ENCODE data around the gene ITGB3.

ITGB3 gene

GRCh38 chr17:47291242-47291873, 37.7 kb downstream of the ITGB3 start:
- no peak for DNase-seq
- intact Hi-C loops (cut with DNase I): no loop called here

- DNase-seq: no peak
- intact Hi-C loops (cut with DNase I): no loop called here
Measured at GRCh38 chr17:47292206-47292605, 38.6 kb downstream of the ITGB3 start.

DNA sequence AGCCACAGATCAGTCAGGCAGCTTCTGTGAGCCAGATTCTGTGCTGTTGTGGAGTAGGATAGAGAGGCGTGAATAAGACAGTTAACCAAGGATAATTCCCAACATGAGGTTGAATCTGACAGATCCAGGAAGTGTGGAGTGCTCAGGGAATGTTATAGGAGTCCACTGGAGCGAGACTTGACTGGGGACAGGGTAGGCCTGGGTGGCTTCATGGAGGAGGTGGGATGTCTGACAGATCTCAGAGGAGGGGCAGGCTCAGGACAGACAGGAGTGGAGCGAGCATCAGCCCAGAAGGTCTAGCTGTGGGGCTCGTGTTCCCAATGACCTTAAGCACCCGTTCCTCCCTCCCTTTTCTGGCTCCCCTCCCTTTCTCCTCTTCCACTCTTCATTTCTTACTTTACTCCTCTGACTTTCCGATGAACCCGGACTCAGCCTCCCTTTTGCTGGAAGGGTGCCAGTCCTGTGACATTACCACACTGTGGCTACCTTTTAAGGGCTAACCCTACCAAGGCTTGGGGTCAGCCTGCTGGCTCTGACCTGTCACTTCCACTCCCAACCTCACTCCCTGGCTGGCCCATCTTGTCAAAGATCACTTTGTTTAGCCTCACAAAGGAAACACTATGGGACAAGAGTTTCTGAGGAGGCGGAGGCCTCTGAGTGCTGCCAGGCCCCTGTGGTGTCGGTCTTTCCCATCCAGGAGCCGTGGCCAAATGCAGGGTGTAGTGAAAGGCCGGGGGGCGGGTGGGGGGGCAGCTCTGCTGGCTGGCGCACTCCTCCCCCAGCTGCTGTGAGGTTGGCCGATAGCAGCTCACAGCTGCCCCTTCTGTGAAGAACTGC, 41.6 kb downstream of the ITGB3 start:
- peak in 9 of 10 donors; percentile 35 to 93 (median 44) for DNase-seq
- intact Hi-C loops (cut with DNase I): no loop called here

- no peak for DNase-seq
- intact Hi-C loops (cut with DNase I): no loop called here
Measured at GRCh38 chr17:47295874-47296255, 42.2 kb downstream of the ITGB3 start.

GRCh38 chr17:47297661-47298400, 44.2 kb downstream of the ITGB3 start:
- no peak for DNase-seq
- intact Hi-C loops (cut with DNase I): no loop called here

DNA sequence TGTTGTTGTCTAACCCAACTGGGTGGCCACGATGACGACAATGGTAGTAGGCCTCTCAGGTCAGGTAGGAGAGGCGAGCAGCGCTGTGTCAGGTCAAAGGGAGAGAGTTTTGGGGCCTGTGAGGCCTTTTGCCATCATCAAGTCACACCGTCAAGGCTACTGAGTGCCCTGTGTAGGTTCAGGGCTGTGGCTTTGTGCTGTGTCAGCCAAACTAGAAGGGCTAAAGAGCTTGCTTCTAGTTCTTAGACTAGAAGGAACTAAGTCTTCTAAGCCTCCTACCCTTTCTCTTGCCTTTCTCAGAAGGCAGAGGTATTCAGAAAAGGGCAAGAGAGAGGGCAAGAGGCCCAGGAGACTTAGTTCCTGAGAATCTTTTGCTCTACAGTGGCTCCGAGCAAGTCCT, 45.1 kb downstream of the ITGB3 start:
- no peak for DNase-seq
- intact Hi-C loops (cut with DNase I): no loop called here

- intact Hi-C loops (cut with DNase I): no loop called here
Measured at GRCh38 chr17:47299239-47299910, 45.7 kb downstream of the ITGB3 start.

GRCh38 chr17:47300718-47301117, 47.1 kb downstream of the ITGB3 start:
- no peak for DNase-seq
- intact Hi-C loops (cut with DNase I): no loop called here

More at GRCh38 chr17:47299239-47299910, 45.7 kb downstream of the ITGB3 start:
- DNase-seq: no peak

DNA sequence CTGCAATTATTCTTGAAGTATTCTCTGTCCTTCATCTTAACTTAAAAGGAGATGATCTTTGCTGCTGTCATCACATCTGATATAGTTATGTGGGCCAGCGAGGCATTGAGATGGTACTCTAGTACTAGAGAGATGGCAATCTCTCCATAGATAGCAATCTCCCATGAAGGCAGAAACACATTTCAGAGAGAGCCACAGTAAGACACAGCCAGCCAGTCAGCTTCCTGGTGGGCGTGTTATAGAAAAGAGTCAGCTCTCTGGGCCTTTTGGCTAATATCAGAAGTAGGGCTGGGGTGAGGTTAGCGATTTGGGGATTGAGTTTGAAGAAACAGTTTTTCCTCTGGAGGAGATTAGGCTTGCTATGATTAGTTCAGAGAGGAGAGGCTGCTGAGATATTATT, 47.5 kb downstream of the ITGB3 start:
- no peak for DNase-seq
- intact Hi-C loops (cut with DNase I): no loop called here

- no peak for DNase-seq
- intact Hi-C loops (cut with DNase I): no loop called here
Measured at GRCh38 chr17:47301831-47302230, 48.2 kb downstream of the ITGB3 start.

GRCh38 chr17:47304186-47304585, 50.6 kb downstream of the ITGB3 start:
- intact Hi-C loops (cut with DNase I): no loop called here
- no peak for DNase-seq

DNA sequence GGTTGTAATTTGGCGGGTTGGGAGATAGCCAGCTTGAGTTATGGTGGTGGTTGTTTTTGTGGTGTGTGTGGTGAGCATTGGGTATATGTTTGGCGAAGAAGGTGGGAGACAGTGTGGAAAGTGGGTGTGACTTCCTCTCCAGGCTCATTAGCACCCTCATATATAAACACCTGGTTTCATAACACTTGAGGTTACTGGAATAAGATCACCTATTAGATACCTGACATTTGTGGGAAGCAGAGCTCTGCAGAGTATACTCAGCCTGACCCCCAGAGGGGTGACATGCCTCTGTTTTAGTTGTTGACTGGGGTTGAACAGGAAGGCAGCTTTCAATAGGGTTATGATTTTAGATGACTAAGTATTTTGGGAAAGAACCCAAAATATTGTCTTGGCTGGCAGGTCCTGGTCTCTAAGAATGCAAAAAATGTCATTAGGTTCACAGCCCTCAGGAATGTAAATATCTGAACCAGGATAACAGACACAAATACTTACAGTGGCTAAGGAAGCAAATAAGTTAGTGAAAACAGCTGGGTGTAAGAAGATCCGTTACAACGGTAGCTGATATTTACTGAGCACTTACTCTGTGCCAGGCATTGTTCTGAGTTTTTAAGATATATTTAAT, 51.8 kb downstream of the ITGB3 start:
- no peak for DNase-seq
- intact Hi-C loops (cut with DNase I): no loop called here

DNA sequence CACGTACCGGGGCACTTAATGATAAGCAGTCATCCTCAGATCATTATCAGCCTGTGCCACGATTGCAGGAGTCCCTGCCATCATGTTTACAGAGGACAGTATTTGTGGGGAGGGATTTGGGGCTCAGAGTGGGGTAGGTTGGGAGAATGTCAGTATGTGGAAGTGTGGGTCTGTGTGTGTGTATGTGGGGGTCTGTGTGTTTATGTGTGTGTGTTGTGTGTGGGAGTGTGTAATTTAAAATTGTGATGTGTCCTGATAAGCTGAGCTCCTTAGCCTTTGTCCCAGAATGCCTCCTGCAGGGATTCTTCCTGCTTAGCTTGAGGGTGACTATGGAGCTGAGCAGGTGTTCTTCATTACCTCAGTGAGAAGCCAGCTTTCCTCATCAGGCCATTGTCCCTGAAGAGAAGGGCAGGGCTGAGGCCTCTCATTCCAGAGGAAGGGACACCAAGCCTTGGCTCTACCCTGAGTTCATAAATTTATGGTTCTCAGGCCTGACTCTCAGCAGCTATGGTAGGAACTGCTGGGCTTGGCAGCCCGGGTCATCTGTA, 56.6 kb downstream of the ITGB3 start:
- no peak for DNase-seq
- intact Hi-C loops (cut with DNase I): no loop called here

GRCh38 chr17:47311420-47311819, 57.8 kb downstream of the ITGB3 start:
- intact Hi-C loops (cut with DNase I): no loop called here

GRCh38 chr17:47315451-47316266, 62.0 kb downstream of the ITGB3 start:
- intact Hi-C loops (cut with DNase I): loop anchor here (1.0 kb wide), 1 partner anchor 86 kb away; no protein-coding TSS in a partner anchor
- DNase-seq: peak in 2 of 10 donors; percentile 26 to 30

More at GRCh38 chr17:47311420-47311819, 57.8 kb downstream of the ITGB3 start:
- no peak for DNase-seq

DNA sequence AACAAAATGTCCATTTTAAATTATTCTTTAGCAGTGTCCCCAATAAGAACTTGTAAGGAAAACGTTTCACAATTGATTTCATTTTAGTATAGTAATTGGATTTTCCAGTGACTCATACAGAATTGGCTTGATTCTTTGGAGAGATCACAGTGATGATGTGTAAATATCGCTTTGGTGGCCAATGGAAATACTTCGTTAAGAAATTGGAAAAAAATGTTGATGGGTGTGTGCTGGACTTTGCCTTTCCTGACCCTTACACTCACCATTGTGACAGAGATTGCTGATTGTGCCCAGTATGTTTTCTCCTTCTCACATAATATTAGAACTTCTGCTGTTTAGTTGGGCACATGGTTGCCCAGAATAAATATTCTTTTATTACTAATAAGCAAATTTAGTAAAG, 62.7 kb downstream of the ITGB3 start:
- no peak for DNase-seq
- intact Hi-C loops (cut with DNase I): no loop called here

GRCh38 chr17:47317119-47317518, 63.5 kb downstream of the ITGB3 start:
- intact Hi-C loops (cut with DNase I): no loop called here
- DNase-seq: no peak

GRCh38 chr17:47318197-47318918, 64.7 kb downstream of the ITGB3 start:
- no peak for DNase-seq
- intact Hi-C loops (cut with DNase I): no loop called here

All from posterior cingulate gyrus (tissue), 11 donors.